Adrenal gland (tissue), 12 donors: ENCODE results near the gene FRK. TPM values are rescaled to one million over a fixed set of nuclear protein-coding genes. Genes with fewer than 3 reads are reported as not detected.

Source experiments
- DNase-seq, 7 donors: peaks; one replicate each; pipeline ENCODE4 v3.0.0-alpha.2; 2019 to 2020
- H3K27ac ChIP-seq, 5 donors: fragments of 200-600 bp; sonication (generic) in 4 of 5; 1 replicate in 3 of 5; 2 replicates in 2 of 5; pipeline versions ENCODE4 v1.5.1 to v1.8.0; 2016 to 2020; ENCODE audit warnings: mild to moderate bottlenecking in 1 of 5
- H3K27me3 ChIP-seq: fragments of 200-600 bp; 2 replicates; pipeline ENCODE4 v1.8.0; 2021
- H3K36me3 ChIP-seq, 2 donors: fragments of 200-600 bp; replicated peaks in 1 of 2; 1 replicate in 1 of 2; 2 replicates in 1 of 2; pipeline versions ENCODE4 v1.5.1 to v1.8.0; 2018 to 2022
- H3K4me1 ChIP-seq, 2 donors: fragments of 200-600 bp; replicated peaks in 1 of 2; 1 replicate in 1 of 2; 2 replicates in 1 of 2; pipeline versions ENCODE4 v1.5.1 to v1.8.0; 2018 to 2021
- H3K4me3 ChIP-seq, 4 donors: fragments of 200-600 bp; sonication (generic) in 3 of 4; one replicate each; pipeline ENCODE4 v1.5.1; 2016 to 2018
- H3K9me3 ChIP-seq, 3 donors: fragments of 200-600 bp; sonication (generic) in 1 of 3; replicated peaks in 1 of 3; 1 replicate in 2 of 3; 2 replicates in 1 of 3; pipeline versions ENCODE4 v1.5.1 to v1.8.0; 2016 to 2021
- CTCF ChIP-seq, 6 experiments: fragments of 450-650 bp in 4 of 6; fragments of 200-600 bp in 2 of 6; sonication (generic) in 1 of 6; IDR thresholded peaks; 1 replicate in 5 of 6; 2 replicates in 1 of 6; pipeline versions ENCODE4 v1.5.1 to v1.8.0; 2016 to 2021; ENCODE audit warnings: antibody characterized with exemption in 6 of 6, mild to moderate bottlenecking in 2 of 6, moderate library complexity in 1 of 6
- POLR2A ChIP-seq, 2 donors: fragments of 450-650 bp; IDR thresholded peaks; one replicate each; pipeline ENCODE4 v1.6.1; 2017; ENCODE audit warnings: antibody characterized with exemption in 2 of 2, mild to moderate bottlenecking in 2 of 2, moderate library complexity in 1 of 2
- WGBS, 4 donors: extraction: QIAGEN DNeasy Blood & Tissue Kit in 2 of 4; methylation state at CpG; one replicate each; pipeline versions ENCODE4 v1.1.5 to v1.1.7; 2013 to 2017; 5-methylcytosine and 5-hydroxymethylcytosine counted together
- intact Hi-C, 2 donors: fragments of 100-400 bp; cut with DNase I; formaldehyde crosslinking; loops; one replicate each; pipeline versions ENCODE4 v1.14.1 to v1.15.0; 2022 to 2023
- polyA plus RNA-seq, 3 donors: library from polyadenylated mRNA; stranded (reverse); fragments of 200-250 nt in 2 of 3; fragments of 350-450 nt in 1 of 3; fragmentation: Illumina TruSeq in 1 of 3; extraction: RNeasy Lipid Tissue Mini Kit (QIAGEN cat#74804) in 1 of 3; gene quantifications; one replicate each; pipeline ENCODE4 v1.2.3, GENCODE V29; 2013 to 2014
- total RNA-seq, 9 donors: library from RNA; depleted of rRNA in 4 of 9; stranded (reverse); fragments of >200 nt in 4 of 9; fragments of 120-200 nt in 1 of 9; fragmentation: NEBNext Ultra II Directional in 1 of 9; extraction: Animal tissue kit (Norgen Biotek cat#: 25700) in 1 of 9; gene quantifications; one replicate each; pipeline versions ENCODE4 v1.1.0 to v1.2.4, GENCODE V29; 2013 to 2023
- donor health status: healthy with polysubstance abuse.
- donor health status: Bipolar disorder and iron deficiency.
- donor health status: DM: yes; HTN: yes; CAD: no.
- donor health status: DM: no; HTN: no; CAD: no.
- donor health status: DM: no; HTN: no; CAD: no.
- donor health status: DM: yes; HTN: yes; CAD: no.

FRK gene
- total and polyA plus RNA-seq, 12 donors, result 0.30 to 5.1 (median 2.5) TPM

GRCh38 chr6:116002756-116003155 is 57.9 kb downstream of the FRK start:
- Histone ChIP-seq H3K4me3 (no peak overlapping the region), H3K9me3 (no peaks in the 10 kb centered on the region), H3K4me1 (no peaks in the 10 kb centered on the region), H3K36me3 (no peaks in the 10 kb centered on the region), H3K27ac (no peak overlapping the region), H3K27me3 (no peaks in the 10 kb centered on the region)
- DNase-seq, result no peak
- TF ChIP-seq CTCF (IDR thresholded peaks at IDR 0.05) (no peak), POLR2A (IDR thresholded peaks at IDR 0.05) (no peak)
- intact Hi-C loops, result no loop called here
- WGBS, 4 donors, result 94 to 99% (median 96%) methylated on average over 5 of the region's 5 CpGs

GRCh38 chr6:115999235-115999634 is 61.5 kb downstream of the FRK start:
- H3K27ac ChIP-seq, result no peak overlapping the region

GRCh38 chr6:115997990-115998585 is 62.6 kb downstream of the FRK start:
- no peak for TF ChIP-seq CTCF (IDR thresholded peaks at IDR 0.05)
- no peak for TF ChIP-seq POLR2A (IDR thresholded peaks at IDR 0.05)
- intact Hi-C loops, result no loop called here
- Histone ChIP-seq H3K9me3 (no peaks in the 10 kb centered on the region), H3K4me1 (no peaks in the 10 kb centered on the region), H3K4me3 (no peak overlapping the region), H3K27ac (no peak overlapping the region), H3K36me3 (no peaks in the 10 kb centered on the region), H3K27me3 (no peaks in the 10 kb centered on the region)
- DNase-seq, result no peak
- WGBS, 4 donors, result 77 to 86% (median 81%) methylated on average over 5 of the region's 5 CpGs

More at GRCh38 chr6:115999235-115999634, 61.5 kb downstream of the FRK start:
- no peak for DNase-seq
- no peak for TF ChIP-seq POLR2A (IDR thresholded peaks at IDR 0.05)
- TF ChIP-seq CTCF (IDR thresholded peaks at IDR 0.05), result no peak
- intact Hi-C loops, result no loop called here
- Histone ChIP-seq H3K36me3 (no peaks in the 10 kb centered on the region), H3K27me3 (no peaks in the 10 kb centered on the region), H3K9me3 (no peaks in the 10 kb centered on the region), H3K4me1 (no peaks in the 10 kb centered on the region), H3K4me3 (no peak overlapping the region)
- WGBS, 4 donors, result 81 to 90% (median 86%) methylated on average over 3 of the region's 3 CpGs

- intact Hi-C loops, result no loop called here
- 88 to 97% (median 95%) methylated on average over 2 of the region's 2 CpGs for WGBS, 4 donors
- H3K9me3 ChIP-seq, result no peaks in the 10 kb centered on the region
- no peaks in the 10 kb centered on the region for H3K36me3 ChIP-seq
- H3K27me3 ChIP-seq, result no peaks in the 10 kb centered on the region
- H3K4me3 ChIP-seq, result no peak overlapping the region
- TF ChIP-seq CTCF (IDR thresholded peaks at IDR 0.05) (no peak), POLR2A (IDR thresholded peaks at IDR 0.05) (no peak)
- H3K4me1 ChIP-seq, result no peaks in the 10 kb centered on the region
- no peak for DNase-seq
- no peak overlapping the region for H3K27ac ChIP-seq
Measured at GRCh38 chr6:115986026-115986425, 74.7 kb downstream of the FRK start.
